Adipocyte (in vitro differentiated cells): ENCODE results near the gene SERBP1.

Source experiments
- DNase-seq: peaks from one replicate; pipeline ENCODE4 v3.0.0-alpha.2; 2015; ENCODE audit warnings: low read depth
- H3K27me3 ChIP-seq: replicated peaks from 2 replicates; pipeline ENCODE4 v1.7.0; 2013; ENCODE audit warnings: mild to moderate bottlenecking, low read length, moderate library complexity; ENCODE audit not compliant: control insufficient read depth, insufficient read depth
- H3K36me3 ChIP-seq: 2 replicates; pipeline ENCODE4 v1.7.0; 2013; ENCODE audit warnings: low read length, mild to moderate bottlenecking, moderate library complexity; ENCODE audit not compliant: control insufficient read depth, insufficient read depth, severe bottlenecking
- H3K4me1 ChIP-seq: 2 replicates; pipeline ENCODE4 v1.7.0; 2013; ENCODE audit warnings: mild to moderate bottlenecking, low read length, moderate library complexity; ENCODE audit not compliant: control insufficient read depth, insufficient read depth
- H3K4me3 ChIP-seq: 2 replicates; pipeline ENCODE4 v1.7.0; 2013; ENCODE audit warnings: mild to moderate bottlenecking, low read length, moderate library complexity
- H3K9ac ChIP-seq: 2 replicates; pipeline ENCODE4 v1.7.0; 2013; ENCODE audit warnings: mild to moderate bottlenecking, low read length, moderate library complexity
- H3K9me3 ChIP-seq: 2 replicates; pipeline ENCODE4 v1.7.0; 2013; ENCODE audit warnings: mild to moderate bottlenecking, low read length, moderate library complexity; ENCODE audit not compliant: control insufficient read depth

The SERBP1 gene

DNA sequence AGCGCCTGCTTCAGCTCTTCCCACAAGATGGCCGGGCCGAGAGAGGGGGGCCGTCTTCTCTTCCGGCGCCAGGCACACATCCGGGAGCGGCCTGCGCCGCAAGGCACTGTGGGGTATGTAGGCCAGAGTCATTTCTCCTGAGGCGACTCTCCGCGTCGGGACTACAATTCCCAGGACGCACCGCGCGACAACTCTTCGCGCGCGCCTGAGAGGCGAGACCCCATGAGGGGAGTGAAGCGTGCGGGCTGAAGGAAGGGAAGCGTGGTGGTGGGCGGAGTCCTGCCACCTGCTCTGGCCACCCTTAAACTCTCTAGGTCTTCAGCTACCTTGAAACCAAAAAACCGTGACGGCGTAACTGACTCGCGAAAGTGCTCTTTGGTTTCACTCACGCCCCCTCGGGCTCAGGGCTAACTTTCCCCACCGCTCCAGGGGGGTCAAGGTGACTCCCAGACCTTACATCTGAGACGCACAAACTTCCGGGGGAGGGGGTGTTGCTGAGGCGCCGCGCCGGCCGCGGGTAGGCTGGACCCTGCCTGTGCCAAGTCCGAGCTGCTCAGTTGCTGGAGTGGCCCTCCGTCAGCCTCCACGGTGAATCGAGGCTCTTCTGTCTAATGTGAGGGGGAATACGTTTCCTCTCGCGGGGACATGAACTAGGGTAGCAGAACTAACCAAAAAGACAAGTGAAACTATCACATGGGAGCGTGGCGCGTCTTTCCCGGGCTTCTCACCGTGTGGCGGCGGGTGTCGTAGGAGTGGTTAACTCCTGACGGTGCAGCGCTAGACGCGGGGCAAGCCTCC is at the start of gene SERBP1:
TSS of gene SERBP1 (minus strand) at position 45 of the 798 bp plus-strand sequence. CDS start 102 bp downstream, outside the sequence.
- peak within 1 kb of the TSS; percentile 97 for H3K4me3 ChIP-seq
- H3K4me1 ChIP-seq, result peaks cover 31% of the 10 kb centered on the region
- peak within 1 kb of the TSS; percentile 95 for H3K9ac ChIP-seq
- peak; percentile 98 for DNase-seq
- H3K27me3 ChIP-seq, result no peaks in the 10 kb centered on the region
- peaks cover 7% of the 10 kb centered on the region for H3K36me3 ChIP-seq
- H3K9me3 ChIP-seq, result no peaks in the 10 kb centered on the region

DNA sequence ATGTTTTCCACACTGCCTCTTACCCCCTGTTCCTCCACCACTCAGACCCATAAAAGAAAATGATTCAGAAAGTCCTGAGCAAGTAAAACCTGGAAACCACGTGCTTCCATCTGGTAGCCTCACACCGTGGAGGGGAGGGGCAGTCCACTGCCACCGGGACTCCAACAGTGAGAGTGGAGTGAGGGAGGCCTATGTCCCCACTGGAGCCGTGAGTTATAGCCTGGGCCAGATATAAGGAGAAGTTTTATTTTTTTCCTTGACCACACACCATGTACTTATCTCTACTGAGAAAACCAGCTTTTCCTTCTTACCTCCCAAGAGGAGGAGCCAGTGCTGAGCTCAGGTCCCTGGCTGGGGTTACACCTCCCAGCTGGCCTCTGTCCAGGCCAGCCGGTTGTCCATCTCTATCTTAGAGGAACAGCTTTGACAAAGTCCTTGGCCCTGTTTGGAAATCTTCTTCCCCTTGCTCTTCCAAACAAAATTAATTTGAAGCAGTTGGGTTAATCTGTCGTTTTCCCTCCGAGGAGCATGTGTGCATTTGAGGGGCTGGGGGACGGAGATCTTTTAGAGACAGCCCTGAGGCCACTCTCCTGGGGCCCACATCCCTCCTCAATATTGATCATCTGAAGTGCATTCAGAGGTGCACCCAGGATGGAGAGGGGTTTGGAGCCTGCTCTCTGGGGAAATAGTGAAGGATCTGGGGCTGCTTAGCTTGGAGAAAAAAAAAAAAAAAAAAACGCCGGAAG is 49.1 kb upstream of the SERBP1 start:
- Histone ChIP-seq H3K36me3 (no peaks in the 10 kb centered on the region), H3K4me1 (peaks cover 5% of the 10 kb centered on the region), H3K9ac (no peak overlapping the region), H3K9me3 (no peaks in the 10 kb centered on the region), H3K27me3 (no peaks in the 10 kb centered on the region), H3K4me3 (no peak overlapping the region)
- DNase-seq, result no peak

DNA sequence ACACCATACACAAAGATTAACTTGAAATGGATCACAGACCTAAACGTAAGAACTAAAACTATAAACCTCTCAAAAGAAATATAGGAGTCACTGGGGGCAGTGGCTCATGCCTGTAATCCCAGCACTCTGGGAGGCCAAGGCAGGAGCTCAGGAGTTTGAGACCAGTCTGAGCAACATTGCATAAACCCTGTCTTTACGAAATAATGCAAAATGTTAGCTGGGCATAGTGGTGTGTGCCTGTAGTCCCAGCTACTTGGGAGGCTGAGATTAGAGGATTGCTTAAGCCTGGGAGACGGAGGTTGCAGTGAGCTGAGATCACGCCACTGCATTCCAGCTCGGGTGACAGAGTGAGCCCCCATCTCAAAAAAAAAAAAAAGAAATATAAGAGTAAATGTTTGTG is 46.7 kb upstream of the SERBP1 start:
- H3K27me3 ChIP-seq, result no peaks in the 10 kb centered on the region
- H3K4me3 ChIP-seq, result no peak overlapping the region
- H3K36me3 ChIP-seq, result no peaks in the 10 kb centered on the region
- no peaks in the 10 kb centered on the region for H3K9me3 ChIP-seq
- no peak for DNase-seq
- H3K4me1 ChIP-seq, result peaks cover 5% of the 10 kb centered on the region
- no peak overlapping the region for H3K9ac ChIP-seq

DNA sequence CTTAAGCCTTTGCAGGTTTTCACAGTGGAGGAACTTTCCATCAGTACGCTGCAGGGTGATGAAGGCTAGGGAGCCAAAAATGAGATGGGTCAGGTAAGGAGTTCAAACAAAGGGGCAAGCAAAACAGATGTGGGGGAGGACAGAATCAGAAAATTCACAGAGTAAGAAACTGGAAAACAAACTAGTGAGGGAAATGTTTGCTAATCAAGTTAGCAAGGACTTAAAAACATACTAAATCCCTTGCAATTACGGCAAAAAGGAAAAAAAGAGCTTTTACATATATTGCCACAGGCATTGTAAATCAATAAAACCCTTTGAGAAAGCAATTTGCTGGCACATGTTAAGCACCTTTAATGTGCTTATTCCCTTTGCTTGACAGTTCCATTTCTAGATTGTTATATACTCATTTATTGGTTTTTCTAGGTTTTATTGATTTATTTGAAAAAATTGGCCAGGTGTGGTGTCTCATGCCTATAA is 45.8 kb upstream of the SERBP1 start:
- no peak overlapping the region for H3K4me3 ChIP-seq
- no peaks in the 10 kb centered on the region for H3K36me3 ChIP-seq
- no peak overlapping the region for H3K9ac ChIP-seq
- no peak for DNase-seq
- no peaks in the 10 kb centered on the region for H3K27me3 ChIP-seq
- H3K9me3 ChIP-seq, result no peaks in the 10 kb centered on the region
- H3K4me1 ChIP-seq, result peaks cover 5% of the 10 kb centered on the region

DNA sequence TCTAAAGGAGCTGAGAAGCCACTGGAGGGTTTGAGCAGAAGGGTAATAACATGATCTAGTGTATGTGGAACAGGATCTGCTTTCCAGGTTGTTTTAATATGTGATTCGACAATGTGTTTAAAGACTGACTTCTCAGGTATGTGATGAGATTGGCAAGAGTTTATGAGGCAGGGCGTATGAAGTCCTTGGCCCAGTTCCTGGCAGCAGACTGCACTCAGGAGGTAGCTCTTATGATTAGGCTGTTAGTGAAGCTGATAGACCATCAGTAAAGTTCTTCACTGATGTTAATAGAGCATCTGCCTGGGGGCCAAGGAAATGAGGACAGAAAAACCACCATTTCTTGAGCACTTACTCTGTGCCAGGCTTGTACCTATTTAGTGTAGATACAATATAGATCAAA is 41.9 kb upstream of the SERBP1 start:
- Histone ChIP-seq H3K4me3 (no peak overlapping the region), H3K27me3 (no peaks in the 10 kb centered on the region), H3K36me3 (no peaks in the 10 kb centered on the region), H3K9ac (no peak overlapping the region), H3K4me1 (no peaks in the 10 kb centered on the region), H3K9me3 (no peaks in the 10 kb centered on the region)
- DNase-seq, result no peak

DNA sequence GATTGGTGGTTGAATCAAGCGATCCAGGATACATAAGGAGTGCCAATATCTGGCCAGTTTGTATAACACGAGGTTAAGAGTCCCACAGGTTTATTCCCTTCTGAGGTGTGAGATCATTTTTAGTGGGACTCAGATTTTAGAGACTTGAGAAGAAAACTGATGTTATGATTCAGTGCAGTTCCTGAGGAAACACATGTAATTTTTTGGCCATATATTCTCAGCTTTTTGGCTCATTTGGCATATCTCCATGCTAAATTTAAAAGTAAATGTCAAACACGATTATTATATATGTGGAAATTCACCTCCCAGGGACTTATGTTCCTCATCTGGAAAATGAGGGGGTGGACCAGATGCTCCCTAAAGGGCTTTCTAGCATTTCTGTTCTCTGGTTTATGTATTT is 39.2 kb upstream of the SERBP1 start:
- H3K4me1 ChIP-seq, result no peaks in the 10 kb centered on the region
- H3K36me3 ChIP-seq, result no peaks in the 10 kb centered on the region
- H3K9ac ChIP-seq, result no peak overlapping the region
- peaks cover 12% of the 10 kb centered on the region for H3K27me3 ChIP-seq
- no peaks in the 10 kb centered on the region for H3K9me3 ChIP-seq
- peak; percentile 62 for DNase-seq
- no peak overlapping the region for H3K4me3 ChIP-seq

DNA sequence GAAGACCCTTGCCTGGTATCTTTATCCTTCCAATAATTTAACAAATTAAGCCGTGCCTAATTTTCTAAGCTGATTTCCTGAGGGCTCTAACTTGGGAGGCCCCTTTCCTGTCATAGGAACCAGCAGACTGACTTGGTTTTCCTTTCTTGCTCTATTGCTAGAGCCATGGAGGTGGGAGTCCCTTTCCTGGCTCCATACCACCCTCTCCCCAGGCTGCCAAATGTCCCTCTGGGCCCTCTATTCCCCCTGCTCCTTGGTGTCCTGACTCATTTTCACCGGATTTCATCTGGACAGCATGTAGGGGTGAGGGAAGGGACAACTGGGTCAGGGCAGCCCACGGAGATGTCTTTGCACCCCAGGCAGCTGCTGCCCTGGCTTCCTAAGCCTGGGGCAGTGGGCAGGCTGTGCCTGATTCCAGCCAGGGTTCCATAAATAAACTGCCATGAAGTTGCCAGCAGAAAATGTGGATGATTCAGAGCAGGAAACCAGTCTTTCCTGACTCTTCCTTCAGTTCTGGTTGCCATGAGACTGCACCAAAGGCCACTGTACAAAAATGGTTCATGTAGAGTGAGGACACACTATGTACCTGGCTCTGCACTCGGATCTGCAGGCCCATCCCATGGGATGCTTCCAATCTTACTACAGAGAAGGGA is 38.0 kb upstream of the SERBP1 start:
- DNase-seq, result peak; percentile 34
- H3K4me1 ChIP-seq, result no peaks in the 10 kb centered on the region
- no peaks in the 10 kb centered on the region for H3K9me3 ChIP-seq
- H3K27me3 ChIP-seq, result peaks cover 12% of the 10 kb centered on the region
- no peak overlapping the region for H3K4me3 ChIP-seq
- H3K9ac ChIP-seq, result no peak overlapping the region
- H3K36me3 ChIP-seq, result no peaks in the 10 kb centered on the region

DNA sequence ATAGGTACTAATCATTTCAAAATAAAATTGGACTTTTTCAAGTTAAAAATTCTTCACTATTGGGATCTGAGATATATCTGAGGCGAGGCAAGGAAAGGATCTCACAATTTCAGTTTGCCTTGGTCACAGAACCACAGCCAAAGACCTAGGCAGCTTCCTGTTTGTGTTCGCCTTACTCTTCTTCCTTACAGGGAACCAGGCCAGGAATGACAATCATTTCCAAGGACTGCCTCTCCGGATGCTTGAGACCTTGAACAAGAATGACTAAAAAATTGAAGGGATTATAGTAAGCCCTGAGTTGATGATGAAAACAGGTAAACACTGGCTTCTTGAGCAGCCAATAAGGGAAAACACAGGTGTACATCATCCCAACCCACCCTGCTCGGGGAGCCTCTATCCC is 35.2 kb upstream of the SERBP1 start:
- H3K4me3 ChIP-seq, result no peak overlapping the region
- DNase-seq, result no peak
- H3K9ac ChIP-seq, result no peak overlapping the region
- peaks cover 11% of the 10 kb centered on the region for H3K4me1 ChIP-seq
- no peaks in the 10 kb centered on the region for H3K36me3 ChIP-seq
- peaks cover 12% of the 10 kb centered on the region for H3K27me3 ChIP-seq
- H3K9me3 ChIP-seq, result no peaks in the 10 kb centered on the region

DNA sequence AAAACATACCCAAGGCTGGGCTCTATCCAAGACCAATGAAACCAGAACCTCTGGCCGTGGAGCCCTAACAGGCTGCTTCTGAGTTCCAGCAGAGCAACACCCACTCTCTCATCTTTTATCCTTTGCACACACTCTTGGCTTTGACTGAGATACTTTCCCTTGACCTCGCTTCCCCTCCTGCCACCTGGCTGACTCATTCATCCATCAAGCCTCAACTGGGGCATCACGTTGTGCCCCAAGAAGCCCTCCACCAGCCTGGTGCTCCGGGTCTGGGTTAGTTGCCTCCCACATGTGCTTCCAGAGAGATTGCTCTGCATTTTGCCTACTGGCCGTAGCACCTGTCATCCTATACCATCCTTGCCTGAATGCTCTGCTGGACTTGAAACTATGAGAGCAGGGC is 34.5 kb upstream of the SERBP1 start:
- H3K27me3 ChIP-seq, result peaks cover 12% of the 10 kb centered on the region
- H3K9ac ChIP-seq, result no peak overlapping the region
- DNase-seq, result no peak
- H3K36me3 ChIP-seq, result no peaks in the 10 kb centered on the region
- H3K9me3 ChIP-seq, result no peaks in the 10 kb centered on the region
- peaks cover 11% of the 10 kb centered on the region for H3K4me1 ChIP-seq
- no peak overlapping the region for H3K4me3 ChIP-seq

DNA sequence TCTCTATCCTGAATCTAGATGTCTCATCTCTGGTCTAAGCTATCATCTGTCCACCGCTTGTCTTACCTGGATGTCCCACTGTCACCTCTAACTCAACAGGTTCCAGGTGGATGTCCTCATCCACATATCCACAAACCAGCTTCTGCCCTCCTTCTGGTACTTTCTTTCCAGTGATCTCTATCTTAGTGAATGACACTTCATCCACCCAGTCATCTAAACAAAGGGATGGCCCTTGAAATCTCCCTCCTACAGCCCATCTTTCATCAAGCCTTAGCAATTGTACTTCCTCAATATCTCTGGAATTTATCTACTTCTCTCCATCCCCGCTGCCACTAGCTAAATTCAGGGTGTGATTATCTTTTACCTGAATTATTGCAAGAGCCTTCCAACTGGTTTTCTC is 33.9 kb upstream of the SERBP1 start:
- H3K4me3 ChIP-seq, result no peak overlapping the region

DNA sequence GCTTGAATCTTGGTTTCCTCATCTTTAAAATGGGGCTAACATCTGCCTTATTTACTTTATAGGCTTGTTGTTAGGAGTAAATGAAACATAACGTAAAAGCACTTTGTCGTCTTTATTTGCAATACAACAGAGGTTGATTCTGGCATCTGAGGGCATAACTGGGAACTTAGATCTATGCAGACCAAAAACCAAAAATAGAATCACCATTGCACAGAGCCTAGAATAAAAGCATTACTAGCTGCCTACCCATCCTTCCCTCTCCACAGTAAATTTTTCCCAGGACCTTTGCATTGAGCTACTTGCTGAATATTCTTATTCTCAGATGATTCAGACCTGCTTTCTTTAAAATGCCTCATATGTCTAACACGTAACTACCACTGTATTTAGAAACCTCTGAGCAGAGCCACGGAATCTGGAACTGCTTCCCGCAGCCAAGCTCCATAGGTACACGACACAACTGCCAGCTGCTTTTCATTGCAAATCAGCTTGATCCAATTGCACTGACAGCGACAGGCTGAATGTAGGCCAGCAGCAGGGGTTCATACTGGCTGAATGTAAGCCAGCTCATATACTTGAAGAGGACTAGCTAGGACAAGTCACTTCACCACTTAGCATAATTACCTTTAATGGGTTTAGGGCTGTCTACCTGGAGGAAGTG is 33.2 kb upstream of the SERBP1 start:
- H3K4me1 ChIP-seq, result peaks cover 11% of the 10 kb centered on the region
- peaks cover 12% of the 10 kb centered on the region for H3K27me3 ChIP-seq
- no peak overlapping the region for H3K4me3 ChIP-seq
- no peak overlapping the region for H3K9ac ChIP-seq
- H3K9me3 ChIP-seq, result no peaks in the 10 kb centered on the region
- no peaks in the 10 kb centered on the region for H3K36me3 ChIP-seq
- DNase-seq, result peak; percentile 22

More for the DNA sequence above, 33.9 kb upstream of the SERBP1 start:
- Histone ChIP-seq H3K4me1 (peaks cover 11% of the 10 kb centered on the region), H3K27me3 (peaks cover 12% of the 10 kb centered on the region), H3K9me3 (no peaks in the 10 kb centered on the region), H3K9ac (no peak overlapping the region), H3K36me3 (no peaks in the 10 kb centered on the region)
- DNase-seq, result no peak
